ENCODE data around the gene RAET1L.
"Not testable (repeated sequence)": the region's sequence is repeated elsewhere in the genome, so short reads cannot be mapped to it uniquely, and the experiment has no call there.

DNA sequence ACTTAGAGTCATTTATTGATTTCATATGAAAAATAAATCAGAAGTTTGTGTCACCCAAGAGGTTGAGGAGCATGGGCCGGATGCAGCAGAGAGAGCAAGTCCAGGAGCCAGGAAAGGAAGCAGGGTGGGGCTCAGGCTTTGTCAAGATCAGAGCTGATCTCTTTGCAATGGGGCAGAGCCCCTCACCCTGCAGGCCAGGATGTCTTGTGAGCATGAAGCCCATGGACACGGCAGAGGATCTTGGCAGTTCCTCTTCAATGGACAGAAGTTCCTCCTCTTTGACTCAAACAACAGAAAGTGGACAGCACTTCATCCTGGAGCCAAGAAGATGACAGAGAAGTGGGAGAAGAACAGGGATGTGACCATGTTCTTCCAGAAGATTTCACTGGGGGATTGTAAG lies 56.4 kb downstream of the RAET1L start:
- TF ChIP-seq, protein P1, sequence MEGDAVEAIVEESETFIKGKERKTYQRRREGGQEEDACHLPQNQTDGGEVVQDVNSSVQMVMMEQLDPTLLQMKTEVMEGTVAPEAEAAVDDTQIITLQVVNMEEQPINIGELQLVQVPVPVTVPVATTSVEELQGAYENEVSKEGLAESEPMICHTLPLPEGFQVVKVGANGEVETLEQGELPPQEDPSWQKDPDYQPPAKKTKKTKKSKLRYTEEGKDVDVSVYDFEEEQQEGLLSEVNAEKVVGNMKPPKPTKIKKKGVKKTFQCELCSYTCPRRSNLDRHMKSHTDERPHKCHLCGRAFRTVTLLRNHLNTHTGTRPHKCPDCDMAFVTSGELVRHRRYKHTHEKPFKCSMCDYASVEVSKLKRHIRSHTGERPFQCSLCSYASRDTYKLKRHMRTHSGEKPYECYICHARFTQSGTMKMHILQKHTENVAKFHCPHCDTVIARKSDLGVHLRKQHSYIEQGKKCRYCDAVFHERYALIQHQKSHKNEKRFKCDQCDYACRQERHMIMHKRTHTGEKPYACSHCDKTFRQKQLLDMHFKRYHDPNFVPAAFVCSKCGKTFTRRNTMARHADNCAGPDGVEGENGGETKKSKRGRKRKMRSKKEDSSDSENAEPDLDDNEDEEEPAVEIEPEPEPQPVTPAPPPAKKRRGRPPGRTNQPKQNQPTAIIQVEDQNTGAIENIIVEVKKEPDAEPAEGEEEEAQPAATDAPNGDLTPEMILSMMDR (IDR thresholded peaks at IDR 0.05), result not testable (repeated sequence)
- not testable (repeated sequence) for TF ChIP-seq EZH2 (IDR thresholded peaks at IDR 0.05; ENCODE audit: borderline replicate concordance, insufficient read depth, low read depth, low read length, poor library complexity, severe bottlenecking)

Data from B cell (primary cell).